HG03442 (cell line): Measurements from ENCODE around the gene PAOX.
A peak's percentile ranks its signal among the peaks of the same experiment; 100 is the strongest.
"Not testable (repeated sequence)": the region's sequence is repeated elsewhere in the genome, so short reads cannot be mapped to it uniquely, and the experiment has no call there.

Experiments used
- ATAC-seq: cut with Tn5 transposase; IDR thresholded peaks from one replicate; pipeline ENCODE4 v1.9.1; 2021; ENCODE audit warnings: mild to moderate bottlenecking, moderate library complexity; ENCODE audit not compliant: unreplicated experiment

PAOX gene

GRCh38 chr10:133362846-133363245 is 16.2 kb upstream of the PAOX start:
- ATAC-seq, result no peak

- no peak for ATAC-seq
These were observed 14.2 kb upstream of the PAOX start for GRCh38 chr10:133364645-133365431.

DNA sequence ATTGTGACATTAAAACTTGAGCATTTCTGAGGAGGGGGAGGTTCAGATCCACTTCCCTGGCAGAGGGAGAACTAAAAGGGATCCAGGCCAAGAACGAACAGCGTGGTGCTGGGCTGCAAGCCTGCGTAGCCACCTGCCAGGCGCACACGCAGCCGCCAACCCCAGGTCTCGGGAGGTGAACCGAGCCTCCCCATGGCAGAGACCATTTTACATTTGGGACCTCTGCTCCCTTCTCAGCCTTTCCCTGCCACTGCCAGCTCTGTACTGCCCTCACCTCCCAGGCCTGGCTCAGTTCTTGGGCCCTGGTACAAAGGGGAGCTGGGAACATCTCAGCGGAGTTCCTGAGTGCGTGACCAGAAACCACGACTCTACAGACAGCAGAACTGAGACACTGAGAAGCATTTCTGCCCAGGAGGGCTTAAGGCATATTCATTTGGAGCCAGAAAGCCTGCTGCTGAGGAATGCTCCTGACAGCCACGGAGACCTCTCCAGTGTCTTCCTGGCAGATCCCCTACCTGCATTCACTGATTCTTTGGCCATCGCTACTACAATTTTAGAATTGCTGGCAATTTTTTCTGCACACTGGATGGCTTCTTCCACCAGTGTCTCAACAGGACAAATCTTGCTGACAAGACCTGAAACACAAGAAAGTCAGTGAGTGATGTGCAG is 13.5 kb upstream of the PAOX start:
- no peak for ATAC-seq

DNA sequence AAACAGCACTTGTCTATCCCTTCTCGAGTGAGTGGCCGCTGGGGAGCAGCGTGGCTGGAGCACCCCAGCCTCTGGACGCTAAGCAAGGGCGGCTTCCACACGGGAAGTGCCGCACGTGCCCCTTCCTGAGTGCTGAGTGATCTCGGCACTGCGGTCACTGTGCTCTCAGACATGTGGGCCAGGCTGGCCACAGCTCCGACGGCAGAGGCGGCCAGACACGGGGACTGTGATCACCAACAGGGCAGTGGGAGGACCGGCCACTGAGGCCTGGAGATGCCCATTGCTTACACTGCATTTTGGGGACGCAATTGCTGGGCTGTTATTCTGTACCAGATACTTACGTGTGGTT is 13.0 kb upstream of the PAOX start:
- ATAC-seq, result no peak

GRCh38 chr10:133366751-133367150 is 12.3 kb upstream of the PAOX start:
- ATAC-seq, result no peak

GRCh38 chr10:133367461-133367860 is 11.6 kb upstream of the PAOX start:
- not testable (repeated sequence) for ATAC-seq

DNA sequence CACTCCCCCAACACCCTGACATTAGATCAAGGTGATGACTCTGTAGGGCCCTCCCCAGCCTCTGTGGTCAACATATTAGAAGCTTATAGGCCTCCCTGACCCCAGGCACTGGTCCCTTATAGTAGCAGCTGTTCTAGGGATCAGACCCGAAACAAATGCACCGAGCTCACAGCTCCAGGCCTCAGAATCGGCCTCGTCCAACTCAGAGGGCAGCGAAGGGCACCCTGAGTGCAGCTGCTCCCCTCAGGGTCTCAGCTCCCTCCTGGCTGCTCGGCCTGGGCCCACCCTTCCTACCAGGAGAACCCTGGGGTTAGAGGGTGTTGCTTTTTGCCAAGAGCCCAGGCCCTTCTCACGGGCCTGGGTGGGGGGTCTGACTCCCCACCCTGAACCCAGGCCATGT is 10.9 kb upstream of the PAOX start:
- ATAC-seq, result no peak

DNA sequence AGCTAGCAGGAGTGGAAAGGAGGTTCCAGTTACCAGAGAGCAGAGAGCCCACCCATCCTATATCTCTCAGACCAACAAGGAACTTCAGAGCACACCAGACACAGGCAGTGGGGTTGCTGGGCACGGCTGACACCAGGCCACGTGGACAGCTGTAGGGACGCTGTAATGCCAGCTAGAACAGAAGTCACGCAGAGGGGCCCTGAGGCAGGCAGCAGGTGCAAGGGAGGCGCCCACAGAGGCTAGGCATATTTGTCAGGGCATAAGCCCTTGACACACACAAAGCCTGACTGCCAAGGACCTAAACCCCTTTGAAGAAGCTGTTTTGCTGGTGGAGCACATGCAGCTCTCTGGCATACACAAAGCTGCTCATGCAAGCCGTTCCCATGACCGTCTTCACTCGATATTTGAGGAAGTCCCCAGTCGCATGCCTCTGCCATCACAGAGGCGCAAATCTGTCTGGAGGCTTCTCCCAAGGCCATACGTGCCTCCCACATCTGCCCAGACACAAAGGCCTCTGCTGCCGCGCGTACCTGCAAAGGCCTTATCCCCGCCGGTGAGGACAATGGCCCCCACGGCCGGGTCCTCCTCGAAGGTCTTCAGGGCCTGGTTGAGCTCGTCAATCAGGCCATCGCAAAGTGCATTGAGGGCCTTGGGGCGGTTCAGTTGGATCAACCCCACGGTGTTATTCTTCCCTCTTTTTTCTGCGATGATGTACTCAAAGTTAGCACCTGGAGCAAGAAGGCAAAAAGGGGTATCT is 8.9 kb upstream of the PAOX start:
- ATAC-seq, result no peak

DNA sequence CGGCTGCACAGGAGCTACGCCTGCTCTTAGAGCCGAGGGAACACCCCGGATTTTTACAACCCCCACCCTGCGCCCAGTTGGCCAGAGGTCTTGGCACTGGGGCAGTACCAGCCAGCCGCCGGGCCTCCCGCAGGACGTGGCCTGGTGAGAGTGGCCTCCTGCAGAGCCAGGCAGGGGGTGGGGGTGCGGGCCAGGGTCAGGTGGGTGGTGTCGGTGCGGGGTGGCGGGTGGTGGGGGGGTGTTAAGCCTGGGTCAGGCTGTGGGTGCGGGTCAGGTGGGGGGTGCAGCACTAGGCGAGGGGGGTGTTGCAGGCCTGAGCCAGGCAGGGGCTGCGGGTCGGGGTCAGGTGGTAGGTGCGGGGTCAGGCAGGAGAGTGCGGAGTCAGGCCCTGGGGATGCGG is 6.6 kb upstream of the PAOX start:
- ATAC-seq, result no peak

- ATAC-seq, result peak; percentile 90
These were observed 5.6 kb upstream of the PAOX start, which contains the start of gene ECHS1 for GRCh38 chr10:133373174-133374090. TSS of gene ECHS1 (minus strand) at chr10:133373354. CDS start at chr10:133373333, 21 bp downstream.

DNA sequence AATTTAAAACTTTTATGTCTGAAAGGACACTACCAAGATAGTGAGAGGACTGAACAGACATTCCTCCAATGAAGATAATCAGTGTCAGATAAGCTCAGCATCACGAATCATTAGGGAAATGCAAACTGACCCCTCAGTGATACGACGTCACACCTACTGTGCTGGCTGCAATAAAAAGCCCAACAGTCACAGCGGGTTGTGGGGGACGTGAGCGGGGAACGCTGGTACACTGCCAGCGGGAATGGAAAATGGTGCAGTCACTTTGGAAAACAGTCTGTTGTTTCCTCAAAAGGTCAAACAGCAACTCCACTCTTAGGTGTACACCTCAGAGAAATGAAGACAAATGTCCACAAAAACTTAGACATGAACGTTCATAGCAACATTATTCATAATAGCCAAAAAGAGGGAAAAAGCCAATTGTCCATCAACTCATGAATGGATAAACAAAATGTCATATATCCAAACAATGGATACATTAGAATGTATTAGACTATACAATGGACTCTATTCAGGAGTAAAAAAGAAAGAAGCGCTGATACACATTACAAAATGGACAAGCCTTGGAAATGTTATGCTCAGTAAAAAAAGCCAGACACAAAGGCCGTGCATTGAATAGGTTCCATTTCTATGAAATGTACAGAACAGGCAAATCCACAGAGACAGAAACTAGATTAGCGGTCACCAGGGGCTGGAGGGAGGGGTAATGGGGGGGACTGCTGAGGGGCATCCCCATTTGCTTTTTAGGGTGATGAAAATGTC is 3.5 kb upstream of the PAOX start:
- ATAC-seq, result no peak

GRCh38 chr10:133376183-133376582 is 2.9 kb upstream of the PAOX start:
- not testable (repeated sequence) for ATAC-seq

GRCh38 chr10:133377025-133377817 is 1.8 kb upstream of the PAOX start:
- no peak for ATAC-seq

DNA sequence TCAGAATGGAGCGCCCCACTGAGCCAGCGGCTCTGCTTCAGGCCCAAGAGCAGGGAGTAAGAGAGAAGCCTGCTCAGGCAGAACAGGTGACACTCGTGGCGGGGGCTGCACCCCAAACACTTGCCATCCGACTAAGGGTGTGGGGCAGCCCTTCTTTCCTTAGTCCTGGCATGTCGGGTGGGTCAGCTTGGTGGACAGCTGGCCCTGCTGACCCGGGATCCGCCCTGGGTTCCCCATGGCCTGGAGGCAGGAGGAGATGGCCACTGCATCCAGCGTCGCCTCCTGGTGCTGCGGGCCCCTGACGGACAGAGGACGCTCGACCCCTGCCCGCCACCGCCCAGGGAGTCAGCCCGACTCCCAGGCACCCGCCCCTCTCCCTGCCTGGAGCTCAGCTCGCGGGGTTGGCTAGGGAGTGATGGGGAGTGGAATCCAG is 1.2 kb upstream of the PAOX start:
- no peak for ATAC-seq

GRCh38 chr10:133378251-133379096 is 588 bp upstream of the PAOX start:
- ATAC-seq, result peak; percentile 33

DNA sequence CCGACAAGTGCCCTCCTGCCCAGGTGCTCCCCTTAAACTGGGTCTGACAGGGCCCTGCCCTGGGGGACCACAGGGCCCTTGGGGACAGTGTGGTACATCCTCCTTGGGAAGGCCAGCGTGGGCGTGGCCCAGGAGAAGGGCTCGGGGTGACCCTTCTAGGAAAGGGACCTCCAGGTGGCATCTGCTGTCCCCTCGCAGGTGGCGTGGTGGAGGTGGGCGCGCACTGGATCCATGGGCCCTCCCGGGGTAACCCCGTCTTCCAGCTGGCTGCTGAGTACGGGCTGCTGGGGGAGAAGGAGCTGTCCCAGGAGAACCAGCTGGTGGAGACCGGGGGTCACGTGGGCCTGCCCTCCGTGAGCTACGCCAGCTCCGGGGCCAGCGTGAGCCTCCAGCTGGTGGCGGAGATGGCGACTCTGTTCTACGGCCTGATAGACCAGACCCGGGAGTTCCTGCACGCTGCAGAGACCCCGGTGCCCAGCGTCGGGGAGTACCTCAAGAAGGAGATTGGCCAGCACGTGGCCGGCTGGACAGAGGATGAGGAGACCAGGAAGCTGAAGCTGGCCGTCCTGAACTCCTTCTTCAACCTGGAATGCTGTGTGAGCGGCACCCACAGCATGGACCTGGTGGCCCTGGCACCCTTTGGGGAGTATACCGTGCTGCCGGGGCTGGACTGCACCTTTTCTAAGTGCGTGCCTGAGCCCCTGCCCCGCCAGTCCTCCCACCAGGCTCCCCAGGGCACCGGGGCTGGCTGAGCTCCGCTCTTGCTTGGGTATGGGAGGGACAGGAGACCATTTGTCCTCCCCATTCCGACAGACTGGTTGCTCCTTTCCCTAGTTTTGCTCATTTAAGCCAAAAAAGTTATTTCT is 972 bp downstream of the PAOX start:
- no peak for ATAC-seq

DNA sequence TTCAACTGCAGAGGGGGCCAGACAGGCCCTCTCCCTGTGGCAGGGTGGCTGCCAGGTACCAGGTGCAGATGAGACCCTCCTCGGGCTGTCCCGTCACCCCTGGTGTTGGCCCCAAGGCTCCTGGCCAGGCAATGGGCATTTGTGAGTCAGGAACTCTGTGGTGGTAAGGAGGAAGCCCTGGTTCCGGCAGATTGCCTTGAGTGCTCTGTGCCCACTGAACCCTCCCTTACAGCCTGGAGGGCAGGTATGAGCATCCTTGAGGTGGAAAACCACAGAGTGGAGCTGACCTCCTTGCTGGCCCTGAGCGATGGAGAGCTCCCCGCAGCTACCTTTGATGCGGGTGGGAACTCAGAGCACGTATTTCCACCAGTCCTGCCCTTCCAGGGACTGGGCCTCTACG is 2.0 kb downstream of the PAOX start:
- no peak for ATAC-seq
